Activated CD4-positive, CD25-positive, alpha-beta regulatory T cell treated with anti-CD3 and anti-CD28 coated beads, Interleukin-2, amount 50 U/mL, for 24 hours (primary cell): ENCODE results near the gene MYO1F.
"Not testable (repeated sequence)": the region's sequence is repeated elsewhere in the genome, so short reads cannot be mapped to it uniquely, and the experiment has no call there.

Experiments used
- ATAC-seq, 2 donors: fragments of 150-1000 bp; cut with Tn5 transposase; one replicate each; pipeline ENCODE4 v1.10.0; 2021; ENCODE audit warnings: mild to moderate bottlenecking in 1 of 2, moderate library complexity in 1 of 2

The MYO1F gene

DNA sequence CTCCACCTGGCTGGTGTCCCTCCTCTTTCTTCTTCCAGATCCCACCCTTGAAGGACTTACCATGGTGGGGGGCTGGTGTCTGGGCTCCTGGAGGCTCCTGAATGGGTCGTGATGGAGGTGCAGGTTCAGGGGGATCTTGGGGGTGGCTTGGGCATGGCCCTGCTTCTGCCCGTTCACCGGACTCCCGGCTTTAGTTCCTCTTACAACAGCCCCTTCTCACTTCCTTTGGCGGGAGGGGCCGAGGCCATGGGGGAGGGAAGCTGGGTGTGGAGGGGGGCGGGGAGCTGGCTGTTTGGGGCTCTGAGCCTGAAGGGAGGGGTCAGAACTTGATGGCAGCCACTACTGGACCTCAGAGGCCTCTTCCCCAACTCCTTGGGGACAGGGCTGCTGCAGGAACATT is at the start of gene MYO1F:
TSS of gene MYO1F (minus strand) at position 196 of the 400 bp plus-strand sequence. CDS start at position 63, 133 bp downstream.
- no peak for ATAC-seq

DNA sequence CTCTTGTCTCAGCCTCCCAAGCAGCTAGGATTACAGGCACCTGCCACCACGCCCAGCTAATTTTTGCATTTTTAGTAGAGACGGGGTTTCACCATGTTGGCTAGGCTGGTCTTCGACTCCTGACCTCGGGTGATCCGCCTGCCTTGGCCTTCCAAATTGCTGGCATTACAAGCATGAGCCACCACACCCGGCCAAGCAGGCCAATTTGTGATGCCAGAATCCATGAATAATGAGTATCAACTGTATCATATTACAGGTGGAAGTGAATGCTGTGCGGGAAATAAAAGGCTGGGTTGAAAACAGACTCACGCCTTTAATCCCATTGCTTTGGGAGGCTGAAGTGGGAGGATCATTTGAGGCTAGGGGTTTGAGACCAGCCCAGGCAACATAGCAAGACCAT is 49.6 kb upstream of the MYO1F start:
- no peak for ATAC-seq

GRCh38 chr19:8622886-8623285 is 45.6 kb upstream of the MYO1F start:
- not testable (repeated sequence) for ATAC-seq

DNA sequence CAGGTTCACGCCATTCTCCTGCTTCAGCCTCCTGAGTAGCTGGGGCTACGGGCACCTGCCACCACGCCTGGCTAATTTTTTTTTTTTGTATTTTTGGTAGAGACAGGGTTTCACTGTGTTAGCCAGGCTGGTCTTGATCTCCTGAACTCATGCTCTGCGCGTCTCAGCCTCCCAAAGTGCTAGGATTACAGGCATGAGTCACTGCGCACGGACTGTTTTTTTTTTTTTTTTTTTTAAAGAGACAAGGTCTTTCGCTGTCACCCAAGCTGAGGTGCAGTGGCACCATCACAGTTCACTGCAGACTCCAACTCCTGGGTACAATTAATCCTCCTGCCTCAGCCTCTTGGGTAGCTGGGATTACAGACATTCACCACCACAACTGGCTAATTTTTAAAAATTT is 41.5 kb upstream of the MYO1F start:
- ATAC-seq, result no peak

- ATAC-seq, result no peak
These were observed 40.7 kb upstream of the MYO1F start for GRCh38 chr19:8617984-8618383.

GRCh38 chr19:8617325-8617724 is 40.1 kb upstream of the MYO1F start:
- ATAC-seq, result not testable (repeated sequence)

- ATAC-seq, result no peak
These were observed 39.6 kb upstream of the MYO1F start for GRCh38 chr19:8616861-8617260.

GRCh38 chr19:8615813-8616596 is 38.8 kb upstream of the MYO1F start:
- no peak for ATAC-seq

DNA sequence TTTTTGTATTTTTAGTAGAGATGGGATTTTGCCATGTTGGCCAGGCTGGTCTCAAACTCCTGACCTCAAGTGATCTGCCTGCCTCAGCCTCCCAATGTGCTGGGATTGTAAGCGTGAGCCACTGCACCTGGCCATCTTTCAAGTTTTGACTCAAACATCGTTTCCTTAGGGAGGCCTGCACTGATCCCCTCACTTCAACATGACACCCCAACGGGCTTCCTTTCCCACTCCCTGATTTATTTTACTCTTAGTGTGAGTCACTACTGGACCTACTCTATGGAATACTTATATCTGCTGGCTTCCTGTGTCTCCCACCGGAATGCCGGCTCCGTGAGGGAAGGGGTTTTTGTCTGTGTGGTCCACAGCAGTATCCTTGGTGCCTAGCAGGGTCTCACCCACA is 37.8 kb upstream of the MYO1F start:
- ATAC-seq, result no peak

DNA sequence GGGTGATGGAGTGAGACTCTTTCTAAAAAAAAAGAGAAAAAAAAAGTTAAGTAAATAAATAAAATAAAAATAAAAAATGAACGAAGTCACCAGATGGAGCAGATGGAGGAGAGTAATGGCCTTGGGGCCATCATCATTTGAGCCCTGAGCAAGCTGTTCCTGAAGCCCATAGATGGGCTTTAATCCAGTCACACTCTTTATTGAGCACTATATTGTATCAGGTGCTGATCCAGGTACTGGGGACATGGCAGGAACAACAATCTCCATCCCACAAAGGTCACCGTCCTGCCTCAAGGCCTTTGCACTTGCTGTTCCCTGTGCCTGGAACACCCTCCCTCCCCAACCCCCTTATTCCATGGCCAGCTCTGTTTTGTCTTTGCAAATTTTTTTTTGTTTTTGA is 37.2 kb upstream of the MYO1F start:
- ATAC-seq, result no peak

DNA sequence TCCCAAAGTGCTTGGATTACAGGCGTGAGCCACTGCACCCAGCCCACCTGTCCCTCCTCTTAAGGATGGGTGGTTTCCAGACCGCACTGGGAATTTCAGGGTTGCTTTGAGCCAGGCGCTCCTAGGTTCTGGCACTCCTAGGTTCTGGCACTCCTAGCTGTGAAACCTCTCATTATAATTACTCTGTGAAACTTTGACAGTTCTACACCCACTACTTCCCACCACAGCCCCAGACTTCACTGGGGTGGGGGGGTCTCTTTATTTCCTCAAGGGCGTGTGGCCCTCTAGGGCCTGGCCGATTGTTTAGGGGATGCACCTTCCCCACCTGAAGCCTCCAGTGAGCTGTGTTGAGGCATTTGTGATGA is 35.5 kb upstream of the MYO1F start:
- no peak for ATAC-seq

DNA sequence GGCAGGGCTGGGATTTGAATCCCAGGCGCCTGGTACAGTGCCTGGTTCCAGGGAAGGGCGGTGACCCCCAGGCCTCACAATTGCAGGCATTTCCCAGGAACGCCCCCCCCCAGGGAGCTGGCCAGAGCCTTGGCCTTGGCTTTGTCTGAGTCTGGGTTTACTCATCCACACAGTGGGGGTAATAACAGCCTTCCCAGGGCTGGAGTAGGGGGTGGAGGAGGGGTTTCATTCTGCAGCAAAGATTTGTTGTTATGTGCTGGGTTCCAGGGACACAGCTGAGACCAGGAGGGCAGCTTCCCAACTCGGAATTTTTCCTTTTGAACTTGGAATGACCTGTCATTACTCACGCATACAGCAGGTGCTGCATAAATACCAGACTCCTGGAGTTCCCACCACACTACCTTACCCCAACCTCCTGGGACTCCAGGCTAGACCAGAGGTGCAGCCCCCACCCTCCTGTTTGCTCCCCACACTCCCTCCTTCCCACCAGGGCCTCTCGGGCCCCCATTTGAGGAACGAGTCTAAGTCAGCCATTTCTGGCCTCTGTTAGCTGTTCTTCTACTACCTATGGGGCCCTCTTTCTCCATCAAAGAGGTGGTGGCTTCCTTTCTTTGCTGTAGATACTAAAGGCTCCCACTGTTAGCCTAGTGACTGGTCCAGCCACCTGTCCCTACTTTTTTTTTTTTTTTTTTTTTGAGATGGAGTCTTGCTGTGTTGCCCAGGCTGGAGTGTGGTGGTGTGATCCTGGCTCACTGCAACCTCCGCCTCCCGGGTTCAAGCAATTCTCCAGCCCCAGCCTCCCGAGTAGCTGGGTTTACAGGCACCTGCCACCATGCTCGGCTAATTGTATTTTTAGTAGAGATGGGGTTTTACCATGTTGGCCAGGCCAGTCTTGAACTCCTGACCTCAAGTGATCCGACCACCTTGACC is 34.9 kb upstream of the MYO1F start:
- ATAC-seq, result no peak

DNA sequence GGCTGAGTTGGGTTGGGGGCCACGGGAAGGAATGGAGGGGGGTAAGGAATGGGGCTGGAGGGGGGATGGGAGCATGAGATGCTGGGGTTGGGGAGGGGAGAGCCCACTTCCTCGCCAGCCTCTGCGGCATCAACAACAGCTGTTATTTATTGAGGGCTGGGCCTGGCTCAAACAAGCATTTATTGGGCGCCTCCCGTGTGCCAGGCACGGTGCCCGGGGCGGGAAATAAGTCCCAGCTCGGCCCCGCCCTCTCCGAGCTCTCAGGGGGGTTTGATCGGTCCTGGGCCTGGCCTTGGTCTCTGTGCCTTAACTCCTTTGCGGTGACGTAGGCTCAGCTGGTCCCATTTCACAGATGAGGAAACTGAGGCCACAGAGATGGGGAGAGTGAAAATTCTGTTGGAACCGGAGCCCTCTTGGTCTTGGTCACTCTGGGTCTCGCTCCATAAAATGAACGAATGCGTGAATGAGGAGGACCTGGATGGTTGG is 34.2 kb upstream of the MYO1F start:
- ATAC-seq, result no peak

GRCh38 chr19:8610936-8611300 is 33.7 kb upstream of the MYO1F start:
- no peak for ATAC-seq

DNA sequence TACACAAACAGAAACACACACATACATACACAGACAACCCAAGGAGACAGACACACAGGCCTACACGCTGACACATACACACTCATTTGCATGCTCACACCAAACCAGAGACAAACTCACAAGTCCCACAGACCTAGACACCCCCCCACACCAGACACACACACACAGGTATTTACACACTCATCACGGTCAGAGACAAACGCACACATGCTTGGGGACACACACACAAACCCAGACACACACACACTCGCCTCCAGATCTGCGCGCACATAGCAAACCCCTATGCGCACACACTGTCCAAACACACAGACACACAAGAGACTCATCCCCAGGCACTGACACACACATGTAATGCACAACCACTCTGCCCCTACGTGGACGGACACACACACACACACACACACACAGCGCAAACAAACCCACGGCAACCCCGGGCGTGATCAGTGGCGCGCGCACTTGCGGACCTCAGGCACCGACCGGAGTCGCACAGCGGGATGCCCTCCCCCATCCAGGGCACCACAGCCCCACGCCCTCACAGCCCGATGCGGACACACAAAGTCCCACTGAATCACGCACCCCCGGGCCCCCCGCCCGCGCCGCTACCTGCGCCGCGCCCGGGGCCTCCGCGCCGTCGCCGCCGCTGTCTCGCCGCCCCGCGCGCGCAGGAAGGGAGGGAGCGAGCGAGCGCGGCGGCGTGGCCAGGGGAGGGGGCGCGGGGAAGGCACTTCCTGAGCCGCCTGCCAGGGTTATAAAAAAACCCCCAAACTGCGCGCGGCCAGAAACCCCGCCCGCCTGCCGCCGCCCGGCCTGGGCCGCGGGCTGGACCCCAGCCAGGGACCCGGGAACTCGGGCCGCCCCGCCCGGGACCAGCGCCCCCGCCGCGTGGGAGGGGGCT is 33.0 kb upstream of the MYO1F start, which contains the start of gene ADAMTS10:
TSS of gene ADAMTS10 (minus strand) at position 675 of the 895 bp plus-strand sequence. CDS start 5,005 bp downstream, outside the sequence.
- ATAC-seq, result peak; percentile 45 to 52

DNA sequence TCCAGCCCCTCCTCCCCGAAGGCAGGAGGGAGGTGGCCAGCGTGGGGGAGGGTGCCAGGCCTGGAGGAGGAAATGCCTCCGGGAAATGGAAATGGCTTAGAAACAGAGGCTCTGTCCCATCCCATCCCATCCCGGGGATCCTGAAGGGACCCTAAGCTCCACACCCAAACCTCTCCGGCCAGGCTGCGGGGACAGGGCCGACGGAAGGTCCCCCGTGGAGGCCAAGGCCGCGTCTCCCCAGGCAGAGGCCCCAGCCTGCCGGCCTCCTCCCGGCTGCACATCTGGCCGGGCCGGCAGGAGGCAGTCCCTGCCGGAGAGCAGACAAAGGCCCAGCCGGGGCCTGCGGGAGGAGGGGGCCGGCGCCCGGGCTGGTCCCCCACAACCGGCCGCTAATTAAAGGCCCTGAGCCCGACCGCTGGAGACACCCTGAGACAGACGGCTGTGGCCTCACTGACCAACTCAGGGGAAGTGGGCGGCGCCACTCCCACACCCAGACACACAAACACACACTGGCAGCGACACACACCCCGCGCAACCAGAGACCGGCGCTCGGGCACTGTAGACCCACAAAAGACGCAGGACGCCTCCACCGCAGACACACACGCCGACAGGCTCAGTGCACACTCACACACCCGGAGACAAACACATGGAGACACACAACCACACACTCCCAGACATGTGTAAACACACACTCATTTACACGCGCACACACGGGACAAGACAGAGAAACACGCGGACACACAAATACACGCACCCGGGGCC is 32.2 kb upstream of the MYO1F start:
- peak; percentile 11 to 24 for ATAC-seq

DNA sequence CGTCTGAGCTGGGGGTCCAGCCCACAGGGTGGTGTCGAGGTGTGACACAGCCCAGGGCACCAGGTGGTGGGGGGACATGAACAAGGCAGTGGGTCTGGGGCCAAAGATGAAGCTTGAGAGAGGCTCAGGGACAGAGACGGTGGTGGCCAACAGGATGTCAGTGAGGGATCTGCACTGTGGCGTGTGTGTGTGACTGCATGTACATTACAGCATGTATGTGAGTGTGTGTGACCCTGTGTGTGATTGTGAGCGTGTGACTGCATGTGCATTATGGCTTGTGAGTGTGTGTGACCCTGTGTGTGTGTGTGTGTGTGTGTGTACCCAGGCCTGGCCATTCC is 31.7 kb upstream of the MYO1F start:
- no peak for ATAC-seq

GRCh38 chr19:8607386-8607785 is 30.1 kb upstream of the MYO1F start:
- ATAC-seq, result no peak

DNA sequence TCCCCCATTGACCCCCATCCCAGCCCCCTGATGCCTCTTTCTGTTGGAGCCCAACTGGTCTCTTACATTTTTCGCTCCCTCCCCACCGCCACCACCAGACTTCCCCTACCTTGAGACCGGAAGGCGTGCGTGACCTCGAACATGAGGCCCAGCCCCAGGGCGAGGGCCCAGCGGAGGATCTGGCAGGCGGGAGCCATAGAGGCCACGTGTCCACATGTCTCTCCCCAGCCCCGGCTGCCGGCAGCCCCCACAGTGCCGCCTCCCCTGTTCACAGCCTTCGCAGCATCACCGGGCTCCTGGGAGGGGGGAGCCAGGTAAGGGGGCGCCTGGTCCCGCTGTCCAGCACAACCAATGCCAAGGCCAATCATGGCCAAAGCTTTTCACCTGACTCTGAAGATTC is 28.3 kb upstream of the MYO1F start:
- ATAC-seq, result no peak

- no peak for ATAC-seq
These were observed 24.6 kb upstream of the MYO1F start for GRCh38 chr19:8601796-8602195.

DNA sequence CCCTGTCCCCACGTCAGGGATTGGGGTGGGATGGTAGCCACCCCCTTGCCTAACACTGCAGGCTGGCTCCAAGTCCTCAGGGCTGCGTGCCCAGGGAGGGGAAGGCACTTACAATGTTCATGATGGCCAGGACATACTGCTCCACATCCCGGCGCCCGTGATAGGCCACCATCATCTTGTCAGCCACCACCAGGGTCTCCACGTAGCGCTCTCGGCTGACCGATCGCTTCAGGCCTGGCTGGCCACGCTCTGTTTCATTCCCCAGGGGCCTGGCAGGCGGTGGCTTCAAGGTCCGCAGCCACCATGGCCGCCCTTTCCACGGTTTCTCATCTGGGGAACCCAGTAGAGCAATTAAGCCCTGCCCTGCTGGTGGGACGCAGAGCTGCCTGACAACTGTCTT is 23.6 kb upstream of the MYO1F start:
- ATAC-seq, result no peak

GRCh38 chr19:8600064-8600463 is 22.8 kb upstream of the MYO1F start:
- ATAC-seq, result no peak
